CD14-positive monocyte (primary cell): Measurements from ENCODE around the gene DCC. TPM values are rescaled to one million over a fixed set of nuclear protein-coding genes. Genes with fewer than 3 reads are reported as not detected.

Source experiments
- DNase-seq, 3 donors: peaks; one replicate each; pipeline ENCODE4 v3.0.0-alpha.2; 2011 to 2022
- H2AFZ ChIP-seq: 2 replicates; pipeline ENCODE4 v1.6.0; 2012; ENCODE audit warnings: mild to moderate bottlenecking, low read depth, low read length, inconsistent platforms; ENCODE audit not compliant: insufficient read depth, poor library complexity, severe bottlenecking
- H3K27ac ChIP-seq, 2 donors: 1 replicate in 1 of 2; 2 replicates in 1 of 2; pipeline ENCODE4 v1.5.1; 2012 to 2013; ENCODE audit warnings: low read length in 2 of 2, control low read depth in 1 of 2, inconsistent platforms in 1 of 2, low read depth in 1 of 2, mild to moderate bottlenecking in 1 of 2
- H3K27me3 ChIP-seq, 2 donors: one replicate each; pipeline versions ENCODE4 v1.6.0 to v1.6.1; 2011 to 2013; ENCODE audit warnings: low read length in 2 of 2; ENCODE audit not compliant: control insufficient read depth in 2 of 2, insufficient read depth in 2 of 2
- H3K36me3 ChIP-seq, 2 donors: replicated peaks in 1 of 2; 1 replicate in 1 of 2; 2 replicates in 1 of 2; pipeline versions ENCODE4 v1.5.1 to v1.6.1; 2012 to 2013; ENCODE audit warnings: low read length in 2 of 2, control low read depth in 1 of 2, inconsistent platforms in 1 of 2, mild to moderate bottlenecking in 1 of 2; ENCODE audit not compliant: insufficient read depth in 2 of 2, control insufficient read depth in 1 of 2
- H3K4me1 ChIP-seq, 2 donors: 1 replicate in 1 of 2; 2 replicates in 1 of 2; pipeline versions ENCODE4 v1.5.1 to v1.6.1; 2012 to 2013; ENCODE audit warnings: low read length in 2 of 2, control low read depth in 1 of 2, inconsistent platforms in 1 of 2, mild to moderate bottlenecking in 1 of 2, moderate library complexity in 1 of 2; ENCODE audit not compliant: insufficient read depth in 2 of 2, control insufficient read depth in 1 of 2
- H3K4me2 ChIP-seq: replicated peaks from 2 replicates; pipeline ENCODE3; 2012; ENCODE audit warnings: low read length, moderate library complexity, mild to moderate bottlenecking; ENCODE audit not compliant: poor library complexity, severe bottlenecking; ENCODE audit errors: extremely low read depth
- H3K4me3 ChIP-seq, 3 experiments: fragments of 200-600 bp in 1 of 3; sonication (generic) in 1 of 3; replicated peaks in 1 of 3; 1 replicate in 2 of 3; 2 replicates in 1 of 3; pipeline ENCODE4 v1.5.1; 2011 to 2013; ENCODE audit warnings: low read length in 3 of 3, mild to moderate bottlenecking in 3 of 3, control low read depth in 2 of 3, low read depth in 2 of 3, inconsistent platforms in 1 of 3, moderate library complexity in 1 of 3
- H3K79me2 ChIP-seq: 2 replicates; pipeline ENCODE4 v1.6.0; 2012; ENCODE audit warnings: mild to moderate bottlenecking, control low read depth, inconsistent platforms, low read length, moderate library complexity; ENCODE audit not compliant: insufficient read depth
- H3K9ac ChIP-seq: 2 replicates; pipeline ENCODE4 v1.6.0; 2017; ENCODE audit warnings: low read length, mild to moderate bottlenecking; ENCODE audit not compliant: insufficient read depth, poor library complexity, severe bottlenecking
- H3K9me3 ChIP-seq, 2 donors: replicated peaks in 1 of 2; 1 replicate in 1 of 2; 2 replicates in 1 of 2; pipeline versions ENCODE4 v1.5.1 to v1.6.1; 2012 to 2013; ENCODE audit warnings: low read length in 2 of 2, control low read depth in 1 of 2; ENCODE audit not compliant: control insufficient read depth in 1 of 2, insufficient read depth in 1 of 2
- H4K20me1 ChIP-seq: 2 replicates; pipeline ENCODE4 v1.6.0; 2012; ENCODE audit warnings: mild to moderate bottlenecking, low read length, control low read depth, moderate library complexity; ENCODE audit not compliant: insufficient read depth
- H3K27ac Mint-ChIP-seq, 7 donors: one replicate each; pipeline ENCODE4 v1.8.0; 2020; ENCODE audit warnings: mild to moderate bottlenecking in 7 of 7, mixed read lengths in 7 of 7, moderate library complexity in 6 of 7, inconsistent platforms in 2 of 7
- H3K27me3 Mint-ChIP-seq, 3 donors: one replicate each; pipeline ENCODE4 v1.8.0; 2021 to 2022; ENCODE audit warnings: low read depth in 3 of 3, mild to moderate bottlenecking in 3 of 3, mixed read lengths in 3 of 3, moderate library complexity in 3 of 3, inconsistent platforms in 1 of 3
- H3K36me3 Mint-ChIP-seq, 2 donors: one replicate each; pipeline ENCODE4 v1.8.0; 2020; ENCODE audit warnings: mixed read lengths in 2 of 2, inconsistent platforms in 1 of 2, mild to moderate bottlenecking in 1 of 2
- H3K4me1 Mint-ChIP-seq: one replicate; pipeline ENCODE4 v1.8.0; 2020; ENCODE audit warnings: mild to moderate bottlenecking, mixed read lengths
- H3K4me3 Mint-ChIP-seq, 2 donors: one replicate each; pipeline ENCODE4 v1.8.0; 2020; ENCODE audit warnings: mild to moderate bottlenecking in 2 of 2, mixed read lengths in 2 of 2, moderate library complexity in 1 of 2
- H3K9me3 Mint-ChIP-seq, 7 donors: one replicate each; pipeline ENCODE4 v1.8.0; 2020 to 2022; ENCODE audit warnings: mixed read lengths in 7 of 7, mild to moderate bottlenecking in 6 of 7, moderate library complexity in 6 of 7, inconsistent platforms in 2 of 7
- WGBS: methylation state at CpG from one replicate; pipeline ENCODE4 v1.1.5; 2013; ENCODE audit warnings: missing lambda C conversion rate; ENCODE audit not compliant: insufficient coverage; 5-methylcytosine and 5-hydroxymethylcytosine counted together
- intact Hi-C, 2 donors: fragments of 100-400 bp; cut with micrococcal nuclease; formaldehyde crosslinking; loops; one replicate each; pipeline versions ENCODE4 v1.15.0 to v1.15.1; 2023
- polyA plus RNA-seq, 3 donors: library from polyadenylated mRNA; depleted of rRNA in 1 of 3; unstranded in 2 of 3; stranded (reverse) in 1 of 3; fragments of 300-500 nt in 2 of 3; fragments of >200 nt in 1 of 3; fragmentation: Illumina TruSeq in 2 of 3; gene quantifications; 1 replicate in 2 of 3; 2 replicates in 1 of 3; pipeline ENCODE4 v1.2.3, GENCODE V29; 2012 to 2021
- TF ChIP-seq, protein P1 (sequence below): fragments of 200-600 bp; IDR thresholded peaks from one replicate; pipeline ENCODE4 v1.8.0; 2022; ENCODE audit warnings: antibody characterized with exemption, mild to moderate bottlenecking

DCC gene
- polyA plus RNA-seq, 3 donors, result not detected

DNA sequence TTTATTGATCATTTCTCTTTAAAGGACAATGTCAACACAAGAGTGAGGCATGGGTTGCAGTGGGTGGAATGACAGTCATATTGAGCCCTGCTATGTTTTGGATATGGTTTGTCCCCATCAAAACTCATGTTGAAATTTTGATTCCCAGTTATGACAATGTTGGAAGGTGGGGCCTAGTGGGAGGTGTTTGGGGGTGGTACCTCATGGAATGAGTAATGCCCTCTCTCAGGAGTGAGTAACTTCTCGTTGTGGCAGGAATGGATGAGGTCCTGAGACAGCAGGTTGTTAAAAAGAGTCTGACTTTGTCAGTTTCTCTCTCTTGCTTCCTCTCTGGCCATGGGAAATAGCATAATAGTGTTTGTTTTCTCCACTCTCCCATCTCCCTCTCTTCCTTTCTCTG is 345.3 kb downstream of the DCC start:
- DNase-seq, result no peak
- no peaks in the 10 kb centered on the region for H3K4me1 ChIP-seq
- Mint-ChIP-seq H3K9me3 (peaks cover 0 to 5% (median 0%) of the 10 kb centered on the region in 7 donors), H3K27ac (no peak overlapping the region), H3K4me1 (no peaks in the 10 kb centered on the region), H3K4me3 (no peak overlapping the region), H3K36me3 (no peaks in the 10 kb centered on the region), H3K27me3 (no peaks in the 10 kb centered on the region)
- H3K27ac ChIP-seq, result no peak overlapping the region
- H2AFZ ChIP-seq, result no peak overlapping the region
- no peaks in the 10 kb centered on the region for H3K36me3 ChIP-seq
- no CpG with 5 or more reads among the region's 1 CpG for WGBS
- no peak overlapping the region for H3K4me2 ChIP-seq
- no peak overlapping the region for H3K9ac ChIP-seq
- H3K27me3 ChIP-seq, result no peaks in the 10 kb centered on the region
- no peak overlapping the region for H3K4me3 ChIP-seq
- H3K9me3 ChIP-seq, result no peaks in the 10 kb centered on the region
- H4K20me1 ChIP-seq, result no peaks in the 10 kb centered on the region
- TF ChIP-seq, protein P1, sequence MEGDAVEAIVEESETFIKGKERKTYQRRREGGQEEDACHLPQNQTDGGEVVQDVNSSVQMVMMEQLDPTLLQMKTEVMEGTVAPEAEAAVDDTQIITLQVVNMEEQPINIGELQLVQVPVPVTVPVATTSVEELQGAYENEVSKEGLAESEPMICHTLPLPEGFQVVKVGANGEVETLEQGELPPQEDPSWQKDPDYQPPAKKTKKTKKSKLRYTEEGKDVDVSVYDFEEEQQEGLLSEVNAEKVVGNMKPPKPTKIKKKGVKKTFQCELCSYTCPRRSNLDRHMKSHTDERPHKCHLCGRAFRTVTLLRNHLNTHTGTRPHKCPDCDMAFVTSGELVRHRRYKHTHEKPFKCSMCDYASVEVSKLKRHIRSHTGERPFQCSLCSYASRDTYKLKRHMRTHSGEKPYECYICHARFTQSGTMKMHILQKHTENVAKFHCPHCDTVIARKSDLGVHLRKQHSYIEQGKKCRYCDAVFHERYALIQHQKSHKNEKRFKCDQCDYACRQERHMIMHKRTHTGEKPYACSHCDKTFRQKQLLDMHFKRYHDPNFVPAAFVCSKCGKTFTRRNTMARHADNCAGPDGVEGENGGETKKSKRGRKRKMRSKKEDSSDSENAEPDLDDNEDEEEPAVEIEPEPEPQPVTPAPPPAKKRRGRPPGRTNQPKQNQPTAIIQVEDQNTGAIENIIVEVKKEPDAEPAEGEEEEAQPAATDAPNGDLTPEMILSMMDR, result no peak
- intact Hi-C loops, result no loop called here
- H3K79me2 ChIP-seq, result no peaks in the 10 kb centered on the region

DNA sequence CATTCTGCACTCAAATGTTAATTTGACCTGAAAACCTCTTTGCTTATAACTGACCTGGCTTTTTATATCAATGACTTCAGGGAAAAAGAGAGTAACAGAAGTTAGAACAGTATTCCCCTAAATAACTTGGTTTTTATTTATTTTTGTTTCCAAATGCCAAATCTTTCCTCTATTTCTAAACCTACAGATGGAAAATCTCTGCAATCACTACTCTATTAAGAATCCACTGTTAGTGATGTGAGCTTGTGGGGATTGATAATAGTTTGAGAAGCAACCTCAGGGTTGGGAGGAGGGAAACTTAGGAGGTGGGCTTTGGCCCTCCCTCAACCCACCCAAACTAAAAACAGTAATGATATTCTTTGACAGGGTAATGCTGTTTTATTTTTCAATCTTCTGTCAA is 351.8 kb downstream of the DCC start:
- Mint-ChIP-seq H3K27ac (no peak overlapping the region), H3K36me3 (no peaks in the 10 kb centered on the region), H3K9me3 (peaks cover 0 to 3% (median 0%) of the 10 kb centered on the region in 7 donors), H3K27me3 (peaks cover 0 to 1% (median 0%) of the 10 kb centered on the region in 3 donors), H3K4me3 (no peak overlapping the region), H3K4me1 (no peaks in the 10 kb centered on the region)
- TF ChIP-seq, protein P1, result no peak
- no peak for DNase-seq
- Histone ChIP-seq H4K20me1 (no peaks in the 10 kb centered on the region), H3K27me3 (no peaks in the 10 kb centered on the region), H3K9ac (no peak overlapping the region), H3K79me2 (no peaks in the 10 kb centered on the region), H3K4me2 (no peak overlapping the region), H3K9me3 (no peaks in the 10 kb centered on the region), H3K4me1 (no peaks in the 10 kb centered on the region), H3K4me3 (no peak overlapping the region), H2AFZ (no peak overlapping the region), H3K27ac (no peak overlapping the region), H3K36me3 (no peaks in the 10 kb centered on the region)
- intact Hi-C loops, result no loop called here
